Body of pancreas (tissue), 4 donors: ENCODE measurements around the gene SLCO1A2.

ENCODE experiments used
- CTCF ChIP-seq, 7 experiments: fragments of 450-650 bp in 4 of 7; fragments of 200-600 bp in 3 of 7; sonication (generic) in 3 of 7; IDR thresholded peaks; one replicate each; pipeline ENCODE4 v1.5.1; 2016 to 2019; ENCODE audit warnings: antibody characterized with exemption in 7 of 7
- POLR2A ChIP-seq, 3 donors: fragments of 450-650 bp; IDR thresholded peaks; one replicate each; pipeline ENCODE4 v1.6.1; 2016; ENCODE audit warnings: antibody characterized with exemption in 3 of 3, mild to moderate bottlenecking in 2 of 3

DNA sequence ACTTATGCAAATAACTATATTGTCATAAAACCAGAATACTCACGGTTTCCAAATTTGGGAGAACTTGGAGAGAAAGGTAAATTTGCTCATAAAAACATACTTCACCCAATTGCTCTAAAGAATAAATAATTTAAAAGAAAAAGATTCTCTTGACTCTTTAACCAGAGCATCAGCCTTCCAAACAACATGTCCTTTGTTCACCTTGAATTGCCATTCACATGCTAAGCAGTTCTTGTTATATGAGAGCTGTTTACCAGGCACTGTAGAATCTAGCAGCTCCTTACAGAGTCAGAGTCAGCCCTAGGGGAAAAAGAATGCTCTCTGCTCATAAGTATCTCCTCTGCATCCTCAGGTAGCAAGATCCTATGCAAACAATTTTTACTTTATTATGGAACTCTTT lies 10.2 kb downstream of the SLCO1A2 start:
- TF ChIP-seq CTCF (IDR thresholded peaks at IDR 0.05): no peak
- no peak for TF ChIP-seq POLR2A (IDR thresholded peaks at IDR 0.05)
